Adrenal gland (tissue), 5 donors: ENCODE data around the gene DEK.

ENCODE experiments used
- POLR2A ChIP-seq, 2 donors: fragments of 450-650 bp; IDR thresholded peaks; one replicate each; pipeline ENCODE4 v1.6.1; 2017; ENCODE audit warnings: antibody characterized with exemption in 2 of 2, mild to moderate bottlenecking in 2 of 2, moderate library complexity in 1 of 2
- TF ChIP-seq, protein P1 (sequence below), 6 experiments: fragments of 450-650 bp in 4 of 6; fragments of 200-600 bp in 2 of 6; sonication (generic) in 1 of 6; IDR thresholded peaks; 1 replicate in 5 of 6; 2 replicates in 1 of 6; pipeline versions ENCODE4 v1.5.1 to v1.8.0; 2016 to 2021; ENCODE audit warnings: antibody characterized with exemption in 6 of 6, mild to moderate bottlenecking in 2 of 6, moderate library complexity in 1 of 6
- donor health status: DM: no; HTN: no; CAD: no.

DNA sequence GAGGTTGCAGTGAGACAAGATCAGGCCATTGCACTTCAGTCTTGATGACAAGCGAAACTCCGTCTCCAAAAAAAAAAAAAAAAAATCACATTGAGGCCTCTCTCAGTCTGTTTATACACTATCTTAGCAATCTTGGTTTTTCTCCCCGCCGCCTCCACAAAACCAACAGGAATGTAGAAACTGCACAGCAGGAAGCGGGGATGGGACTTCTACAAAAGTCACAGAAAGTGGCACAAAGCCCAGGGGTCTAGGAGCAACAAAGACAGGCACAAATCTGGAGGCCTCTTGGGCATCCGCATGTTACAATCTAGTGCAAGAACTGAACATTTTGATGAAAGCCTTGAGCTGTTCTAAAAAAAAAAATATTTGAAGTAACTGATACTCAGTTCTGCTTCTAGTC lies 60.5 kb downstream of the DEK start:
- TF ChIP-seq, protein P1, sequence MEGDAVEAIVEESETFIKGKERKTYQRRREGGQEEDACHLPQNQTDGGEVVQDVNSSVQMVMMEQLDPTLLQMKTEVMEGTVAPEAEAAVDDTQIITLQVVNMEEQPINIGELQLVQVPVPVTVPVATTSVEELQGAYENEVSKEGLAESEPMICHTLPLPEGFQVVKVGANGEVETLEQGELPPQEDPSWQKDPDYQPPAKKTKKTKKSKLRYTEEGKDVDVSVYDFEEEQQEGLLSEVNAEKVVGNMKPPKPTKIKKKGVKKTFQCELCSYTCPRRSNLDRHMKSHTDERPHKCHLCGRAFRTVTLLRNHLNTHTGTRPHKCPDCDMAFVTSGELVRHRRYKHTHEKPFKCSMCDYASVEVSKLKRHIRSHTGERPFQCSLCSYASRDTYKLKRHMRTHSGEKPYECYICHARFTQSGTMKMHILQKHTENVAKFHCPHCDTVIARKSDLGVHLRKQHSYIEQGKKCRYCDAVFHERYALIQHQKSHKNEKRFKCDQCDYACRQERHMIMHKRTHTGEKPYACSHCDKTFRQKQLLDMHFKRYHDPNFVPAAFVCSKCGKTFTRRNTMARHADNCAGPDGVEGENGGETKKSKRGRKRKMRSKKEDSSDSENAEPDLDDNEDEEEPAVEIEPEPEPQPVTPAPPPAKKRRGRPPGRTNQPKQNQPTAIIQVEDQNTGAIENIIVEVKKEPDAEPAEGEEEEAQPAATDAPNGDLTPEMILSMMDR (IDR thresholded peaks at IDR 0.05) = no peak
- TF ChIP-seq POLR2A (IDR thresholded peaks at IDR 0.05) = no peak
